Measurements from ENCODE around the gene SLC34A2. TPM values are rescaled to one million over a fixed set of nuclear protein-coding genes. Genes with fewer than 3 reads are reported as not detected.

SLC34A2 gene
- total and polyA plus RNA-seq, 2 of the 8 experiments (the other 6 are each of a cell fraction or from before 2014, with no cell fraction given): 2.2 to 2.9 TPM

DNA sequence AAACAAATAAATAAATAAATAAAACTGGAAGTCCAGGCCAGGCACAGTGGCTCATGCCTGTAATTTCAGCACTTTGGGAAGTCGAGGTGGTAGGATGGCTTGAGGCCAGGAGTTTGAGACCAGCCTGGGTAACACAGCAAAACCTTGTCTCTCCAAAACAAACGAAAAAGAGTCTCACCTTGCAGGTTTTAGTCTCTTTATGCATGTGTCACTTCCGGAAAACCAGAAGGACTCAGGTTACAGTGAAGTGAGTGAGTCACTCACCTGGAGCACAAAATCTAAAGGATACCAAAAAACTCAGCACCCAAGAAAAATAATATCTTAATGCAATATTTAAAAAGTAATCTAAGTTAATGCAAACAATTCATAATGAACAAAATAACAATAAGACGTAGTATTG, 20.1 kb upstream of the SLC34A2 start (continued):
- TF ChIP-seq, protein P1, sequence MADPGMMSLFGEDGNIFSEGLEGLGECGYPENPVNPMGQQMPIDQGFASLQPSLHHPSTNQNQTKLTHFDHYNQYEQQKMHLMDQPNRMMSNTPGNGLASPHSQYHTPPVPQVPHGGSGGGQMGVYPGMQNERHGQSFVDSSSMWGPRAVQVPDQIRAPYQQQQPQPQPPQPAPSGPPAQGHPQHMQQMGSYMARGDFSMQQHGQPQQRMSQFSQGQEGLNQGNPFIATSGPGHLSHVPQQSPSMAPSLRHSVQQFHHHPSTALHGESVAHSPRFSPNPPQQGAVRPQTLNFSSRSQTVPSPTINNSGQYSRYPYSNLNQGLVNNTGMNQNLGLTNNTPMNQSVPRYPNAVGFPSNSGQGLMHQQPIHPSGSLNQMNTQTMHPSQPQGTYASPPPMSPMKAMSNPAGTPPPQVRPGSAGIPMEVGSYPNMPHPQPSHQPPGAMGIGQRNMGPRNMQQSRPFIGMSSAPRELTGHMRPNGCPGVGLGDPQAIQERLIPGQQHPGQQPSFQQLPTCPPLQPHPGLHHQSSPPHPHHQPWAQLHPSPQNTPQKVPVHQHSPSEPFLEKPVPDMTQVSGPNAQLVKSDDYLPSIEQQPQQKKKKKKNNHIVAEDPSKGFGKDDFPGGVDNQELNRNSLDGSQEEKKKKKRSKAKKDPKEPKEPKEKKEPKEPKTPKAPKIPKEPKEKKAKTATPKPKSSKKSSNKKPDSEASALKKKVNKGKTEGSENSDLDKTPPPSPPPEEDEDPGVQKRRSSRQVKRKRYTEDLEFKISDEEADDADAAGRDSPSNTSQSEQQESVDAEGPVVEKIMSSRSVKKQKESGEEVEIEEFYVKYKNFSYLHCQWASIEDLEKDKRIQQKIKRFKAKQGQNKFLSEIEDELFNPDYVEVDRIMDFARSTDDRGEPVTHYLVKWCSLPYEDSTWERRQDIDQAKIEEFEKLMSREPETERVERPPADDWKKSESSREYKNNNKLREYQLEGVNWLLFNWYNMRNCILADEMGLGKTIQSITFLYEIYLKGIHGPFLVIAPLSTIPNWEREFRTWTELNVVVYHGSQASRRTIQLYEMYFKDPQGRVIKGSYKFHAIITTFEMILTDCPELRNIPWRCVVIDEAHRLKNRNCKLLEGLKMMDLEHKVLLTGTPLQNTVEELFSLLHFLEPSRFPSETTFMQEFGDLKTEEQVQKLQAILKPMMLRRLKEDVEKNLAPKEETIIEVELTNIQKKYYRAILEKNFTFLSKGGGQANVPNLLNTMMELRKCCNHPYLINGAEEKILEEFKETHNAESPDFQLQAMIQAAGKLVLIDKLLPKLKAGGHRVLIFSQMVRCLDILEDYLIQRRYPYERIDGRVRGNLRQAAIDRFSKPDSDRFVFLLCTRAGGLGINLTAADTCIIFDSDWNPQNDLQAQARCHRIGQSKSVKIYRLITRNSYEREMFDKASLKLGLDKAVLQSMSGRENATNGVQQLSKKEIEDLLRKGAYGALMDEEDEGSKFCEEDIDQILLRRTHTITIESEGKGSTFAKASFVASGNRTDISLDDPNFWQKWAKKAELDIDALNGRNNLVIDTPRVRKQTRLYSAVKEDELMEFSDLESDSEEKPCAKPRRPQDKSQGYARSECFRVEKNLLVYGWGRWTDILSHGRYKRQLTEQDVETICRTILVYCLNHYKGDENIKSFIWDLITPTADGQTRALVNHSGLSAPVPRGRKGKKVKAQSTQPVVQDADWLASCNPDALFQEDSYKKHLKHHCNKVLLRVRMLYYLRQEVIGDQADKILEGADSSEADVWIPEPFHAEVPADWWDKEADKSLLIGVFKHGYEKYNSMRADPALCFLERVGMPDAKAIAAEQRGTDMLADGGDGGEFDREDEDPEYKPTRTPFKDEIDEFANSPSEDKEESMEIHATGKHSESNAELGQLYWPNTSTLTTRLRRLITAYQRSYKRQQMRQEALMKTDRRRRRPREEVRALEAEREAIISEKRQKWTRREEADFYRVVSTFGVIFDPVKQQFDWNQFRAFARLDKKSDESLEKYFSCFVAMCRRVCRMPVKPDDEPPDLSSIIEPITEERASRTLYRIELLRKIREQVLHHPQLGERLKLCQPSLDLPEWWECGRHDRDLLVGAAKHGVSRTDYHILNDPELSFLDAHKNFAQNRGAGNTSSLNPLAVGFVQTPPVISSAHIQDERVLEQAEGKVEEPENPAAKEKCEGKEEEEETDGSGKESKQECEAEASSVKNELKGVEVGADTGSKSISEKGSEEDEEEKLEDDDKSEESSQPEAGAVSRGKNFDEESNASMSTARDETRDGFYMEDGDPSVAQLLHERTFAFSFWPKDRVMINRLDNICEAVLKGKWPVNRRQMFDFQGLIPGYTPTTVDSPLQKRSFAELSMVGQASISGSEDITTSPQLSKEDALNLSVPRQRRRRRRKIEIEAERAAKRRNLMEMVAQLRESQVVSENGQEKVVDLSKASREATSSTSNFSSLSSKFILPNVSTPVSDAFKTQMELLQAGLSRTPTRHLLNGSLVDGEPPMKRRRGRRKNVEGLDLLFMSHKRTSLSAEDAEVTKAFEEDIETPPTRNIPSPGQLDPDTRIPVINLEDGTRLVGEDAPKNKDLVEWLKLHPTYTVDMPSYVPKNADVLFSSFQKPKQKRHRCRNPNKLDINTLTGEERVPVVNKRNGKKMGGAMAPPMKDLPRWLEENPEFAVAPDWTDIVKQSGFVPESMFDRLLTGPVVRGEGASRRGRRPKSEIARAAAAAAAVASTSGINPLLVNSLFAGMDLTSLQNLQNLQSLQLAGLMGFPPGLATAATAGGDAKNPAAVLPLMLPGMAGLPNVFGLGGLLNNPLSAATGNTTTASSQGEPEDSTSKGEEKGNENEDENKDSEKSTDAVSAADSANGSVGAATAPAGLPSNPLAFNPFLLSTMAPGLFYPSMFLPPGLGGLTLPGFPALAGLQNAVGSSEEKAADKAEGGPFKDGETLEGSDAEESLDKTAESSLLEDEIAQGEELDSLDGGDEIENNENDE (IDR thresholded peaks at IDR 0.05; ENCODE audit: insufficient replicate concordance, low read length): no peak

Data from H1 (cell line).